H9 (cell line): ENCODE results near the gene PDE4A. TPM values are rescaled to one million over a fixed set of nuclear protein-coding genes. Genes with fewer than 3 reads are reported as not detected.

ENCODE experiments used
- DNase-seq: peaks from one replicate; pipeline ENCODE4 v3.0.0-alpha.2; 2017
- H2AFZ ChIP-seq: one replicate; pipeline ENCODE4 v1.6.1; 2013; ENCODE audit warnings: mild to moderate bottlenecking, low read length, control low read depth, moderate library complexity
- H2AK5ac ChIP-seq: 2 replicates; pipeline ENCODE4 v1.6.1; 2013; ENCODE audit warnings: low read length, control low read depth, mixed read lengths; ENCODE audit not compliant: insufficient read length
- H2BK120ac ChIP-seq: one replicate; pipeline ENCODE4 v1.6.1; 2013; ENCODE audit warnings: low read depth, mild to moderate bottlenecking, low read length, control low read depth, inconsistent platforms; ENCODE audit not compliant: poor library complexity, severe bottlenecking
- H2BK12ac ChIP-seq: 2 replicates; pipeline ENCODE4 v1.6.1; 2013; ENCODE audit warnings: low read length, control low read depth, mixed read lengths, low read depth; ENCODE audit not compliant: insufficient read length
- H2BK15ac ChIP-seq: 2 replicates; pipeline ENCODE4 v1.6.1; 2013; ENCODE audit warnings: low read depth, low read length, control low read depth
- H2BK20ac ChIP-seq: one replicate; pipeline ENCODE4 v1.6.1; 2013; ENCODE audit warnings: low read depth, mild to moderate bottlenecking, low read length, control low read depth, inconsistent platforms; ENCODE audit not compliant: poor library complexity, severe bottlenecking
- H2BK5ac ChIP-seq: 2 replicates; pipeline ENCODE4 v1.6.1; 2013; ENCODE audit warnings: low read length, control low read depth, mixed read lengths; ENCODE audit not compliant: insufficient read length
- H3K14ac ChIP-seq: 2 replicates; pipeline ENCODE4 v1.6.1; 2013; ENCODE audit warnings: low read length, control low read depth; ENCODE audit not compliant: insufficient read depth
- H3K18ac ChIP-seq: 2 replicates; pipeline ENCODE4 v1.6.1; 2013; ENCODE audit warnings: low read depth, mild to moderate bottlenecking, mixed read lengths, low read length, control low read depth; ENCODE audit not compliant: insufficient read length
- H3K23ac ChIP-seq: 2 replicates; pipeline ENCODE4 v1.6.1; 2013; ENCODE audit warnings: low read length, control low read depth, mixed read lengths, low read depth; ENCODE audit not compliant: insufficient read length
- H3K23me2 ChIP-seq: 2 replicates; pipeline ENCODE4 v1.6.1; 2013; ENCODE audit warnings: low read depth, mild to moderate bottlenecking, mixed read lengths, low read length, control low read depth; ENCODE audit not compliant: insufficient read length, poor library complexity, severe bottlenecking
- H3K27ac ChIP-seq: 2 replicates; pipeline ENCODE4 v1.5.1; 2013; ENCODE audit warnings: low read length, control low read depth, mixed read lengths, low read depth; ENCODE audit not compliant: insufficient read length
- H3K27me3 ChIP-seq: 2 replicates; pipeline ENCODE4 v1.6.1; 2013; ENCODE audit warnings: low read length, control low read depth, inconsistent platforms; ENCODE audit not compliant: insufficient read depth
- H3K4ac ChIP-seq: 2 replicates; pipeline ENCODE4 v1.6.1; 2013; ENCODE audit warnings: low read depth, mild to moderate bottlenecking, control low read depth, inconsistent platforms, low read length, moderate library complexity
- H3K4me1 ChIP-seq: 2 replicates; pipeline ENCODE4 v1.6.1; 2013; ENCODE audit warnings: low read length, control low read depth, inconsistent platforms; ENCODE audit not compliant: insufficient read depth
- H3K4me2 ChIP-seq: 2 replicates; pipeline ENCODE4 v1.6.1; 2013; ENCODE audit warnings: low read length, control low read depth, mixed read lengths; ENCODE audit not compliant: insufficient read length, insufficient read depth
- H3K56ac ChIP-seq: 2 replicates; pipeline ENCODE4 v1.6.1; 2013; ENCODE audit warnings: low read depth, mild to moderate bottlenecking, mixed read lengths, low read length, control low read depth; ENCODE audit not compliant: insufficient read length
- H3K79me1 ChIP-seq: 2 replicates; pipeline ENCODE4 v1.6.1; 2013; ENCODE audit warnings: low read depth, mild to moderate bottlenecking, moderate library complexity, low read length, control low read depth, inconsistent platforms; ENCODE audit not compliant: insufficient read depth, poor library complexity, severe bottlenecking
- H3K79me2 ChIP-seq: 2 replicates; pipeline ENCODE4 v1.6.1; 2013; ENCODE audit warnings: low read length, control low read depth, inconsistent platforms; ENCODE audit not compliant: insufficient read depth
- H3K9ac ChIP-seq: 2 replicates; pipeline ENCODE4 v1.6.1; 2013; ENCODE audit warnings: low read length, control low read depth, mixed read lengths; ENCODE audit not compliant: insufficient read length; ENCODE audit errors: extremely low read depth
- H3K9me3 ChIP-seq: one replicate; pipeline ENCODE4 v1.6.1; 2013; ENCODE audit warnings: low read depth, low read length, inconsistent platforms; ENCODE audit not compliant: control insufficient read depth
- H3T11ph ChIP-seq: one replicate; pipeline ENCODE4 v1.6.1; 2013; ENCODE audit warnings: mild to moderate bottlenecking, low read length, control low read depth, inconsistent platforms
- H4K20me1 ChIP-seq: one replicate; pipeline ENCODE4 v1.6.1; 2013; ENCODE audit not compliant: control insufficient read depth, insufficient read length, insufficient read depth
- H4K5ac ChIP-seq: 2 replicates; pipeline ENCODE4 v1.6.1; 2013; ENCODE audit warnings: low read depth, mild to moderate bottlenecking, mixed read lengths, low read length, control low read depth; ENCODE audit not compliant: insufficient read length
- H4K8ac ChIP-seq: replicated peaks from 2 replicates; pipeline ENCODE4 v1.6.1; 2013; ENCODE audit warnings: low read length, control low read depth, mixed read lengths, low read depth; ENCODE audit not compliant: insufficient read length
- H4K91ac ChIP-seq: 2 replicates; pipeline ENCODE4 v1.6.1; 2013; ENCODE audit warnings: low read depth, mild to moderate bottlenecking, moderate library complexity, mixed read lengths, low read length, control low read depth; ENCODE audit not compliant: insufficient read length
- H3K27ac Mint-ChIP-seq, 3 experiments: 2 replicates in 2 of 3; 3 replicates in 1 of 3; pipeline ENCODE4 v1.8.0; 2020 to 2021; ENCODE audit warnings: mixed read lengths in 3 of 3, mild to moderate bottlenecking in 1 of 3, moderate library complexity in 1 of 3
- H3K27me3 Mint-ChIP-seq: 2 replicates; pipeline ENCODE4 v1.8.0; 2021; ENCODE audit warnings: low read depth, mild to moderate bottlenecking, moderate library complexity, mixed read lengths
- H3K36me3 Mint-ChIP-seq, 3 experiments: 2 replicates in 2 of 3; 3 replicates in 1 of 3; pipeline ENCODE4 v1.8.0; 2020 to 2021; ENCODE audit warnings: low read depth in 3 of 3, mixed read lengths in 3 of 3; ENCODE audit not compliant: insufficient read depth in 1 of 3
- H3K4me1 Mint-ChIP-seq, 2 experiments: 2 replicates each; pipeline ENCODE4 v1.8.0; 2020; ENCODE audit warnings: mixed read lengths in 2 of 2
- H3K4me3 Mint-ChIP-seq, 2 experiments: 2 replicates in 1 of 2; 3 replicates in 1 of 2; pipeline ENCODE4 v1.8.0; 2020 to 2021; ENCODE audit warnings: mild to moderate bottlenecking in 2 of 2, mixed read lengths in 2 of 2, moderate library complexity in 1 of 2
- H3K9me3 Mint-ChIP-seq, 2 experiments: 2 replicates in 1 of 2; 3 replicates in 1 of 2; pipeline ENCODE4 v1.8.0; 2020; ENCODE audit warnings: mild to moderate bottlenecking in 2 of 2, mixed read lengths in 2 of 2, moderate library complexity in 1 of 2
- CTCF ChIP-seq: fragments of 200-600 bp; sonication (generic); conservative IDR thresholded peaks from 3 replicates; pipeline ENCODE4 v1.8.0; 2021; ENCODE audit warnings: antibody characterized with exemption, mild to moderate bottlenecking
- WGBS: extraction: QIAGEN DNeasy Blood & Tissue Kit; methylation state at CpG from one replicate; pipeline ENCODE4 v1.1.7; 2013; ENCODE audit warnings: missing lambda C conversion rate, low lambda C conversion rate, mixed read lengths; ENCODE audit not compliant: insufficient read length; ENCODE audit errors: extremely low coverage; 5-methylcytosine and 5-hydroxymethylcytosine counted together
- total RNA-seq: library from RNA; stranded (reverse); gene quantifications from 2 replicates; pipeline ENCODE4 v1.2.1, GENCODE V29; 2021

Gene PDE4A
- total RNA-seq, 1 experiment from 2014 or later, result 8.5 TPM

GRCh38 chr19:10402441-10403038 is 17.8 kb upstream of the PDE4A start:
- peaks cover 18% of the 10 kb centered on the region; the same call in 1 of the 2 replicates for H3K79me2 ChIP-seq
- no peak overlapping the region for H2BK5ac ChIP-seq
- no peak overlapping the region for H4K8ac ChIP-seq
- H2BK15ac ChIP-seq, result no peak overlapping the region
- no peak overlapping the region for H3K4ac ChIP-seq
- no peak overlapping the region for H2BK120ac ChIP-seq
- no peak overlapping the region for H3K18ac ChIP-seq
- Mint-ChIP-seq H3K27me3 (peaks cover 29% of the 10 kb centered on the region), H3K4me3 (peak overlapping the region; percentile 96 to 97), H3K27ac (peak overlapping the region; percentile 69 to 95 (median 94); a peak in 6 of 7 replicates), H3K36me3 (peaks cover 4 to 29% (median 14%) of the 10 kb centered on the region in 3 experiments; a peak in 6 of 7 replicates), H3K4me1 (peaks cover 16 to 22% of the 10 kb centered on the region in 2 experiments), H3K9me3 (no peaks in the 10 kb centered on the region)
- no peaks in the 10 kb centered on the region for H4K20me1 ChIP-seq
- H3K79me1 ChIP-seq, result peaks cover 18% of the 10 kb centered on the region
- no peak overlapping the region for H2AK5ac ChIP-seq
- no CpG with 5 or more reads among the region's 15 CpGs for WGBS
- H3K27me3 ChIP-seq, result no peaks in the 10 kb centered on the region; the same call in 1 of the 2 replicates
- no peak overlapping the region for H3K56ac ChIP-seq
- no peak for DNase-seq
- H2BK20ac ChIP-seq, result no peak overlapping the region
- no peaks in the 10 kb centered on the region for H3K9me3 ChIP-seq
- no peak overlapping the region; the same call in 1 of the 2 replicates for H3K14ac ChIP-seq
- H3K23me2 ChIP-seq, result peaks cover 24% of the 10 kb centered on the region
- peak overlapping the region; percentile 68 for H3K9ac ChIP-seq
- H2BK12ac ChIP-seq, result no peak overlapping the region
- no peak overlapping the region for H3K27ac ChIP-seq
- no peaks in the 10 kb centered on the region for H3K4me1 ChIP-seq
- no peak for TF ChIP-seq CTCF
- no peak overlapping the region for H2AFZ ChIP-seq
- H3K23ac ChIP-seq, result no peak overlapping the region
- no peak overlapping the region for H4K5ac ChIP-seq
- no peak overlapping the region for H4K91ac ChIP-seq
- peak overlapping the region; percentile 68 for H3K4me2 ChIP-seq
- H3T11ph ChIP-seq, result no peak overlapping the region
